Measurements from ENCODE around the gene CHD3. TPM values are rescaled to one million over a fixed set of nuclear protein-coding genes. Genes with fewer than 3 reads are reported as not detected.

Gene CHD3
- total and polyA plus RNA-seq, 4 donors: 60.9 to 112 (median 76.5) TPM

DNA sequence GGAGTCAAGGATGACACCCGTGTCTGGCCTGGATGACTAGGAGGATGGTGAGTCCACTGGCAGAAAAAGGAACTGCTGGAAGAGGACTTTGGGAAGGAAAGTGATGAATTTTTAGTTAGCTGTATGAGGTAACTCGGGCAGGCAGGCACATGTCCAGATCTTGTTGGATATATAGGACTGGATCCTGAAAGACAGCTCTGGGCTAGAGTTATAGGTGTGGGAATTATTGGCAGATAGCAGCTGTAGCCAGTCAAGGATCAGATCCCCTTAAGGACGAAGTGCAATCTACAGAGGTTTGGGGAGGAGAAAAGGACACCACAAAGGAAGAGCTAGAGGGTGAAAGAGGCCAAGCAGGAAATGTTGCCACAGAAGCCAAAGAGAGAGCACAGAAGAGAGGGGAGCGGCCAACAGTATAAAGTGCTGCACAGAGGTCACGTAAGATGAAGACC is 20.7 kb upstream of the CHD3 start:
- TF ChIP-seq, protein P1, sequence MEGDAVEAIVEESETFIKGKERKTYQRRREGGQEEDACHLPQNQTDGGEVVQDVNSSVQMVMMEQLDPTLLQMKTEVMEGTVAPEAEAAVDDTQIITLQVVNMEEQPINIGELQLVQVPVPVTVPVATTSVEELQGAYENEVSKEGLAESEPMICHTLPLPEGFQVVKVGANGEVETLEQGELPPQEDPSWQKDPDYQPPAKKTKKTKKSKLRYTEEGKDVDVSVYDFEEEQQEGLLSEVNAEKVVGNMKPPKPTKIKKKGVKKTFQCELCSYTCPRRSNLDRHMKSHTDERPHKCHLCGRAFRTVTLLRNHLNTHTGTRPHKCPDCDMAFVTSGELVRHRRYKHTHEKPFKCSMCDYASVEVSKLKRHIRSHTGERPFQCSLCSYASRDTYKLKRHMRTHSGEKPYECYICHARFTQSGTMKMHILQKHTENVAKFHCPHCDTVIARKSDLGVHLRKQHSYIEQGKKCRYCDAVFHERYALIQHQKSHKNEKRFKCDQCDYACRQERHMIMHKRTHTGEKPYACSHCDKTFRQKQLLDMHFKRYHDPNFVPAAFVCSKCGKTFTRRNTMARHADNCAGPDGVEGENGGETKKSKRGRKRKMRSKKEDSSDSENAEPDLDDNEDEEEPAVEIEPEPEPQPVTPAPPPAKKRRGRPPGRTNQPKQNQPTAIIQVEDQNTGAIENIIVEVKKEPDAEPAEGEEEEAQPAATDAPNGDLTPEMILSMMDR (IDR thresholded peaks at IDR 0.05; ENCODE audit: control extremely low read depth, extremely low read depth): no peak
- 32 to 60% methylated on average over 5 of the region's 5 CpGs for WGBS, 2 donors
- ATAC-seq (ENCODE audit: insufficient read depth, low FRiP score): no peak
- Histone ChIP-seq H3K27me3 (ENCODE audit: control insufficient read depth in 3 of 3, insufficient read depth in 3 of 3, low read length in 2 of 3) (no peaks in the 10 kb centered on the region), H3K36me3 (ENCODE audit: control insufficient read depth in 4 of 4, insufficient read depth in 4 of 4, low read length in 4 of 4) (peaks cover 0 to 20% (median 6%) of the 10 kb centered on the region in 4 donors), H3K4me1 (ENCODE audit: control insufficient read depth in 5 of 5, insufficient read depth in 5 of 5, low read length in 5 of 5) (peaks cover 0 to 3% (median 2%) of the 10 kb centered on the region in 5 donors), H3K9ac (ENCODE audit: insufficient read depth in 1 of 2, low read length in 2 of 2) (no peak overlapping the region), H3K9me3 (ENCODE audit: control insufficient read depth in 4 of 4, insufficient read depth in 3 of 4, low read length in 3 of 4) (no peaks in the 10 kb centered on the region), H3K27ac (ENCODE audit: low read depth in 1 of 2, low read length in 1 of 2) (peak overlapping the region in 1 of 2 donors; percentile 11), H3K4me3 (no peak overlapping the region)
- DNase-seq: no peak

DNA sequence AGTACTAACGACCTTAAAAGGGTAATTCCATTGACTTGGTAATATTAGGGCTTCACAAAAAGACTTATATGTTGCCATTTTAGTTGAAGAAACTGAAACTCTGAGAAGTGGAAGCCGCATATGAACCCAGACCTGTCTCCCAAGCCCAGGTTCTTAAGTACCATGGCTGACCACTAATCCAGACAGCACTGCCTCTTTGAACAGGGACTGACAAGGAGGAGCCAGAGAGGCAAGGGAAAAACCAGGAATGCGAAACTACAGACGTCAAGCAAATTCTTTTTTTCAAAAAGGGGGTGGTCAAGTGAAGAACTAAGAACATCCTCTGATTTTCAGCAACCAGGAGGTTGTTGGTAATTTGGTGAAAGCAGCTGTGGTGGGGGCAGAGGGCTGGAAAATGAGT is 15.5 kb upstream of the CHD3 start:
- ATAC-seq (ENCODE audit: insufficient read depth, low FRiP score) (no peak), DNase-seq (no peak)

DNA sequence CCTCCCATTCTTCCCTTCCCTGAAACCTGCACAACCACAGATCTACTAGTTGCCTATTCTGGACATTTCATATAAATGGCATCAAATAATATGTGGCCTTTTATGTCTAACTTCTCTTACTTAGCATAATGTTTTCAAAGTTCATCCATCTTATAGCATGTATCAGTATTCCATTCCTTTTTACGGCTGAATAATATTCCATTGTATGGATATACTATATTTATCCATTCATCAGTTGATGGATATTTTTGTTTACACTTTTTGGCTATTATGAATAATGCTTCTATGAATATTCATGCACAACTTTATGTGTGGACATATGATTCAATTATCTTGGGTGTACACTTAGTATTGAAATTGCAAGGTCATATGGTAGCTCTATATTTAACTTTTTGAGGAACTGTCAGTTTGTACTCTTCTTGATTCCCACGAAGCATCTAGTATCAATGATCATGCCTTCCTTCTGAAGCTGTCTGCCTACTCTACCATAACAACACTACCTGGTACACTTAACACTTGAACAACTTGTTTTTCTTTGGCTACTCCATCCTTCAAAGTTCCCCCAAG is 12.7 kb upstream of the CHD3 start:
- Histone ChIP-seq H3K9ac (ENCODE audit: insufficient read depth in 1 of 2, low read length in 2 of 2) (no peak overlapping the region), H3K27ac (ENCODE audit: low read depth in 1 of 2, low read length in 1 of 2) (no peak overlapping the region), H3K36me3 (ENCODE audit: control insufficient read depth in 4 of 4, insufficient read depth in 4 of 4, low read length in 4 of 4) (peaks cover 3 to 29% (median 12%) of the 10 kb centered on the region in 4 donors), H3K4me1 (ENCODE audit: control insufficient read depth in 5 of 5, insufficient read depth in 5 of 5, low read length in 5 of 5) (peaks cover 0 to 3% (median 0%) of the 10 kb centered on the region in 5 donors), H3K9me3 (ENCODE audit: control insufficient read depth in 4 of 4, insufficient read depth in 3 of 4, low read length in 3 of 4) (no peaks in the 10 kb centered on the region), H3K27me3 (ENCODE audit: control insufficient read depth in 3 of 3, insufficient read depth in 3 of 3, low read length in 2 of 3) (no peaks in the 10 kb centered on the region), H3K4me3 (no peak overlapping the region)
- TF ChIP-seq, protein P1 (IDR thresholded peaks at IDR 0.05; ENCODE audit: control extremely low read depth, extremely low read depth): no peak
- ATAC-seq (ENCODE audit: insufficient read depth, low FRiP score): no peak
- 63 to 77% methylated on average over 2 of the region's 2 CpGs for WGBS, 2 donors
- DNase-seq: no peak

More for the DNA sequence above, 15.5 kb upstream of the CHD3 start:
- TF ChIP-seq, protein P1 (IDR thresholded peaks at IDR 0.05; ENCODE audit: control extremely low read depth, extremely low read depth): no peak
- WGBS, 2 donors: 61 to 76% methylated on average over 4 of the region's 4 CpGs
- peaks cover 0 to 3% (median 0%) of the 10 kb centered on the region in 5 donors for H3K4me1 ChIP-seq (ENCODE audit: control insufficient read depth in 5 of 5, insufficient read depth in 5 of 5, low read length in 5 of 5)
- no peak overlapping the region for H3K4me3 ChIP-seq
- H3K27ac ChIP-seq (ENCODE audit: low read depth in 1 of 2, low read length in 1 of 2): peak overlapping the region in 1 of 2 donors; percentile 56
- H3K27me3 ChIP-seq (ENCODE audit: control insufficient read depth in 3 of 3, insufficient read depth in 3 of 3, low read length in 2 of 3): no peaks in the 10 kb centered on the region
- H3K9me3 ChIP-seq (ENCODE audit: control insufficient read depth in 4 of 4, insufficient read depth in 3 of 4, low read length in 3 of 4): no peaks in the 10 kb centered on the region
- H3K36me3 ChIP-seq (ENCODE audit: control insufficient read depth in 4 of 4, insufficient read depth in 4 of 4, low read length in 4 of 4): peaks cover 3 to 23% (median 8%) of the 10 kb centered on the region in 4 donors
- peak overlapping the region in 1 of 2 donors; percentile 49 for H3K9ac ChIP-seq (ENCODE audit: insufficient read depth in 1 of 2, low read length in 2 of 2)

Data from lung (tissue), 12 donors.